ENCODE results near the gene SEPTIN12.
"Not testable (repeated sequence)": the region's sequence is repeated elsewhere in the genome, so short reads cannot be mapped to it uniquely, and the experiment has no call there.

The SEPTIN12 gene

GRCh38 chr16:4744555-4745273 is 43.4 kb downstream of the SEPTIN12 start:
- no peak for DNase-seq (ENCODE audit: low spot score)
- no peak for TF ChIP-seq CTCF (IDR thresholded peaks at IDR 0.05; ENCODE audit: extremely low read depth, missing control alignments)

- no peak for DNase-seq (ENCODE audit: low spot score)
- no peak for TF ChIP-seq CTCF (IDR thresholded peaks at IDR 0.05; ENCODE audit: extremely low read depth, missing control alignments)
These were observed 44.8 kb downstream of the SEPTIN12 start for GRCh38 chr16:4743226-4743878.

GRCh38 chr16:4738370-4738769 is 49.8 kb downstream of the SEPTIN12 start:
- not testable (repeated sequence) for DNase-seq (ENCODE audit: low spot score)

GRCh38 chr16:4737545-4737944 is 50.6 kb downstream of the SEPTIN12 start:
- TF ChIP-seq CTCF (IDR thresholded peaks at IDR 0.05; ENCODE audit: extremely low read depth, missing control alignments): no peak
- DNase-seq (ENCODE audit: low spot score): no peak

- DNase-seq (ENCODE audit: low spot score): no peak
- TF ChIP-seq CTCF (IDR thresholded peaks at IDR 0.05; ENCODE audit: extremely low read depth, missing control alignments): no peak
These were observed 51.6 kb downstream of the SEPTIN12 start for GRCh38 chr16:4736546-4736945.

- peak; percentile 96 for DNase-seq (ENCODE audit: low spot score)
- TF ChIP-seq CTCF (IDR thresholded peaks at IDR 0.05; ENCODE audit: extremely low read depth, missing control alignments): no peak
These were observed 53.2 kb downstream of the SEPTIN12 start for GRCh38 chr16:4734730-4735535.

- peak; percentile 93 for DNase-seq (ENCODE audit: low spot score)
- TF ChIP-seq CTCF (IDR thresholded peaks at IDR 0.05; ENCODE audit: extremely low read depth, missing control alignments): no peak
These were observed 53.9 kb downstream of the SEPTIN12 start, which contains the start of the genes ANKS3 and DNAAF8 for GRCh38 chr16:4734063-4734729. Gene ANKS3, minus strand, starts transcription at chr16:4734271. Its CDS starts 4,122 bp downstream, at chr16:4730149. Gene DNAAF8, plus strand, starts transcription at chr16:4734537. Its CDS starts 1,978 bp downstream, at chr16:4736515.
